A549 (cell line): ENCODE results near the gene TAF1B. TPM values are rescaled to one million over a fixed set of nuclear protein-coding genes. Genes with fewer than 3 reads are reported as not detected.
A peak's percentile ranks its signal among the peaks of the same experiment; 100 is the strongest.

Experiments used
- ATAC-seq, 2 experiments: fragments of 200-7000 bp in 1 of 2; fragments of >200 bp in 1 of 2; cut with Nextera tagmentation in 1 of 2; cut with Tn5 transposase in 1 of 2; 3 replicates each; pipeline versions ENCODE4 v1.8.0 to v1.9.1; 2018 to 2020; ENCODE audit warnings: mild to moderate bottlenecking in 1 of 2, moderate library complexity in 1 of 2
- CTCF ChIA-PET: fragments of 300-600 bp; sonication (Branson Sonifier 250); formaldehyde crosslinking; extraction: SDS; loops from one replicate; lab custom pipeline; 2021; ENCODE audit warnings: antibody characterized with exemption, inconsistent platforms; lab: Yijun Ruan, JAX
- POLR2A ChIA-PET: fragments of 350-600 bp; formaldehyde crosslinking; extraction: SDS; loops from one replicate; lab custom pipeline; 2021; ENCODE audit warnings: antibody characterized with exemption, inconsistent platforms; lab: Yijun Ruan, JAX
- DNase-seq, 2 experiments: peaks; one replicate each; pipeline versions ENCODE4 v3.0.0 to v3.0.0-alpha.2; 2011 to 2016; ENCODE audit warnings: low read depth in 1 of 2, low spot score in 1 of 2
- FAIRE-seq: peaks from 2 replicates; lab custom pipeline; 2011; peaks lifted over from hg19 to GRCh38; lab: Jason Lieb, UNC
- H3K27ac ChIP-seq, 2 experiments: fragments of >200 bp; sonication (Bioruptor Twin); formaldehyde crosslinking; 3 replicates each; pipeline ENCODE4 v1.5.1; 2016 to 2017
- H3K4me1 ChIP-seq: fragments of >200 bp; sonication (Bioruptor Twin); formaldehyde crosslinking; 3 replicates; pipeline ENCODE4 v1.6.1; 2016
- H3K4me2 ChIP-seq: fragments of >200 bp; sonication (Bioruptor Twin); formaldehyde crosslinking; 3 replicates; pipeline ENCODE4 v1.6.1; 2016
- H3K4me3 ChIP-seq: fragments of >200 bp; sonication (Bioruptor Twin); formaldehyde crosslinking; 3 replicates; pipeline ENCODE4 v1.5.1; 2016
- H3K9me3 ChIP-seq: fragments of >200 bp; sonication (Bioruptor Twin); formaldehyde crosslinking; 3 replicates; pipeline ENCODE4 v1.6.1; 2016
- CBX2 ChIP-seq: fragments of 200-600 bp; sonication (generic); IDR thresholded peaks from 2 replicates; pipeline ENCODE4 v1.6.1; 2016; ENCODE audit warnings: low read depth, mild to moderate bottlenecking, borderline replicate concordance
- CBX8 ChIP-seq: fragments of 200-600 bp; sonication (generic); IDR thresholded peaks from 2 replicates; pipeline ENCODE4 v1.6.1; 2016
- CEBPB ChIP-seq, 2 experiments: fragments of >200 bp in 1 of 2; sonication (Bioruptor Twin) in 1 of 2; formaldehyde crosslinking in 1 of 2; IDR thresholded peaks; 2 replicates each; pipeline ENCODE4 v1.6.1; 2012 to 2016
- CHD2 ChIP-seq: fragments of 150-350 bp; IDR thresholded peaks from 2 replicates; pipeline ENCODE4 v1.6.1; 2014; ENCODE audit warnings: low read length; ENCODE audit not compliant: partially characterized antibody
- HDAC2 ChIP-seq: fragments of 200-600 bp; sonication (generic); IDR thresholded peaks from 2 replicates; pipeline ENCODE4 v1.6.1; 2016
- HEYL ChIP-seq: fragments of 250-450 bp; sonication (Bioruptor Pico); IDR thresholded peaks from 2 replicates; pipeline ENCODE4 v1.8.0; 2021; ENCODE audit warnings: mild to moderate bottlenecking, moderate library complexity
- HOXA7 ChIP-seq: fragments of 250-450 bp; sonication (Bioruptor Pico); IDR thresholded peaks from 2 replicates; pipeline ENCODE4 v1.5.0; 2020; ENCODE audit warnings: mild to moderate bottlenecking, moderate library complexity
- HOXB13 ChIP-seq: fragments of 250-450 bp; sonication (Bioruptor Pico); IDR thresholded peaks from 2 replicates; pipeline ENCODE4 v1.5.0; 2020; ENCODE audit warnings: low read depth, mild to moderate bottlenecking, moderate library complexity
- JUN ChIP-seq, 2 experiments: fragments of >200 bp; sonication (Bioruptor Twin); formaldehyde crosslinking; IDR thresholded peaks; 2 replicates in 1 of 2; 3 replicates in 1 of 2; pipeline ENCODE4 v1.6.1; 2016 to 2017
- JUNB ChIP-seq: fragments of >200 bp; sonication (Bioruptor Twin); formaldehyde crosslinking; IDR thresholded peaks from 2 replicates; pipeline ENCODE4 v1.6.1; 2016
- KDM1A ChIP-seq: fragments of 200-600 bp; sonication (generic); IDR thresholded peaks from 2 replicates; pipeline ENCODE4 v1.6.1; 2016; ENCODE audit warnings: low read depth, mild to moderate bottlenecking
- NFE2L2 ChIP-seq: fragments of 150-350 bp; conservative IDR thresholded peaks from 2 replicates; pipeline ENCODE4 v1.6.1; 2014; ENCODE audit warnings: low read length
- PHF8 ChIP-seq: fragments of 200-600 bp; sonication (generic); IDR thresholded peaks from 2 replicates; pipeline ENCODE4 v1.6.1; 2016; ENCODE audit warnings: low read depth, mild to moderate bottlenecking, antibody characterized with exemption, moderate library complexity, borderline replicate concordance
- RAD21 ChIP-seq, 2 experiments: fragments of >200 bp in 1 of 2; sonication (Bioruptor Twin) in 1 of 2; formaldehyde crosslinking in 1 of 2; IDR thresholded peaks in 1 of 2; conservative IDR thresholded peaks in 1 of 2; 2 replicates in 1 of 2; 3 replicates in 1 of 2; pipeline ENCODE4 v1.6.1; 2012 to 2018; ENCODE audit warnings: inconsistent platforms in 1 of 2
- RCOR1 ChIP-seq: fragments of 150-350 bp; IDR thresholded peaks from 2 replicates; pipeline ENCODE4 v1.6.1; 2014; ENCODE audit warnings: antibody characterized with exemption, low read length, low read depth
- ZC3H11A ChIP-seq: fragments of 450-650 bp; IDR thresholded peaks from 2 replicates; pipeline ENCODE4 v1.6.1; 2014; ENCODE audit warnings: antibody characterized with exemption, mild to moderate bottlenecking
- WGBS: methylation state at CpG from one replicate; pipeline ENCODE4 v1.1.6; 2017; ENCODE audit errors: missing lambda C conversion rate; 5-methylcytosine and 5-hydroxymethylcytosine counted together
- polyA plus RNA-seq, 4 experiments: library from polyadenylated mRNA; depleted of rRNA in 3 of 4; stranded (reverse); fragments of >200 nt; fragmentation: RNase III in 1 of 4; extraction: RNeasy Plus Mini Kit Qiagen cat#74134 plus additional on column Dnase treatment in 1 of 4; gene quantifications; 2 replicates in 3 of 4; 3 replicates in 1 of 4; pipeline ENCODE4 v1.2.3, GENCODE V29; 2011 to 2017
- TF ChIP-seq, protein P1 (sequence below): fragments of 250-450 bp; sonication (Bioruptor Pico); IDR thresholded peaks from 2 replicates; pipeline ENCODE4 v1.5.0; 2021; ENCODE audit warnings: mild to moderate bottlenecking, moderate library complexity, borderline replicate concordance
- TF ChIP-seq, protein P2 (sequence below): IDR thresholded peaks from 2 replicates; pipeline ENCODE4 v1.6.1; 2012; ENCODE audit warnings: low read depth, borderline replicate concordance
- TF ChIP-seq, protein P3 (sequence below): fragments of 150-350 bp; IDR thresholded peaks from 2 replicates; pipeline ENCODE4 v1.6.1; 2014; ENCODE audit warnings: low read depth, mild to moderate bottlenecking, low read length

Gene TAF1B
- polyA plus RNA-seq, 2 of the 4 experiments (the other 2 are of a cell fraction), result 40.6 to 51.7 TPM

DNA sequence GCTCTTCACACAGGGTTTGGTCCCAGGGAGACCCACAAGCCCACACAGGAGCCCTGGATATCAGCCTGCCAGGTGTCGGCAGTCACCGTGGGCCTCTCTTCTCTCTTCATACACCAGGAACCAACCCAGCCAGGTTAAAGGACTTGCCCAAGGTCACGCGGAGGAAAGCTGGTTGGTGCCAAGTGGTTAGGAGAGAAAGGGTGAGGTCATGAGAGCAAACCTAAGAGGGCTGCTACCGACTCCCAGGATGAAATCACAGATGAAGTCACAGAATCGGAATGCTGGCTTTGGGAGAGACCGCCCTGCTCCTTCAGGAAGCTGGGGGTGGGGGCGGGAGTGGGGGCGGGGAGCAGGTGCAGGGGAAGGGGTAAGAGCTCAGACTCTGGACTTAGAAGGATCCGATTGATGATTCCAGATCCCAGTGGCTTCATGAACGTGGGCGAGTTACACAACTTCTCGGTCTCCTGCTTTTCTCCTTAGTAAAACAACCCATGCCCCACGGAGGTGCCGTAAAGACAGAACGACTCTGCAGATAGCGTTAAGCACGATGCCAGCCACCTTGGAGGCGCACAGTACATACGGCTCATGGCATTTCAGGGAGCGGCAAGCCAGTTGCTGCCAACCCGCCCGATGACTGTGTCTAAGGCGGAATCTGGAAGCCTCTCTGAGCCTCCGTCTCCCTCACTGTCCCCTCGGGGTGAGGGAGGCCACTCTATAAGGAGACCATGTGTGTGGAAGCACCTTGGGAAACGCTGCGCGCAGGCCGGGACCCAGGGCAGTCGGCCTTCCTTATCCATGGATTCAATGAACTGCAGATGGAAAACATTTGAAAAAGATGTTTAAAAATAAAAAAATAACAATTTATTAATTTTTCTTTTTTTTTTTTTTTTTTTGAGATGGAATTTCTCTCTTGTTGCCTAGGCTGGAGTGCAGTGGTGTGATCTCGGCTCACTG, 23.0 kb upstream of the TAF1B start:
- no peak overlapping the region for H3K4me3 ChIP-seq
- CTCF ChIA-PET, result interaction anchor here (1.0 to 1.8 kb wide), 5 partner anchors 9 to 228 kb away, joined by 3 to 6 read pairs (median 3); no protein-coding TSS in a partner anchor
- no peak for FAIRE-seq
- 83% methylated on average over 30 of the region's 32 CpGs for WGBS
- H3K27ac ChIP-seq, result peak overlapping the region in 1 of 2 experiments; percentile 44; a peak in 2 of 6 replicates
- H3K4me2 ChIP-seq, result peak overlapping the region; percentile 29; the same call in 2 of the 3 replicates
- no peaks in the 10 kb centered on the region for H3K9me3 ChIP-seq
- TF ChIP-seq, protein P1, sequence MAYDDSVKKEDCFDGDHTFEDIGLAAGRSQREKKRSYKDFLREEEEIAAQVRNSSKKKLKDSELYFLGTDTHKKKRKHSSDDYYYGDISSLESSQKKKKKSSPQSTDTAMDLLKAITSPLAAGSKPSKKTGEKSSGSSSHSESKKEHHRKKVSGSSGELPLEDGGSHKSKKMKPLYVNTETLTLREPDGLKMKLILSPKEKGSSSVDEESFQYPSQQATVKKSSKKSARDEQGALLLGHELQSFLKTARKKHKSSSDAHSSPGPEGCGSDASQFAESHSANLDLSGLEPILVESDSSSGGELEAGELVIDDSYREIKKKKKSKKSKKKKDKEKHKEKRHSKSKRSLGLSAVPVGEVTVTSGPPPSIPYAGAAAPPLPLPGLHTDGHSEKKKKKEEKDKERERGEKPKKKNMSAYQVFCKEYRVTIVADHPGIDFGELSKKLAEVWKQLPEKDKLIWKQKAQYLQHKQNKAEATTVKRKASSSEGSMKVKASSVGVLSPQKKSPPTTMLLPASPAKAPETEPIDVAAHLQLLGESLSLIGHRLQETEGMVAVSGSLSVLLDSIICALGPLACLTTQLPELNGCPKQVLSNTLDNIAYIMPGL, result no peak
- TF ChIP-seq ZC3H11A (no peak), JUNB (no peak)
- TF ChIP-seq, all 56 proteins: peak for 0
- ATAC-seq (peak; percentile 40 to 52; a peak in 3 of 6 replicates), DNase-seq (peak in 1 of 2 experiments; percentile 54)
- POLR2A ChIA-PET, result no interaction called here
- peaks cover 20% of the 10 kb centered on the region for H3K4me1 ChIP-seq

DNA sequence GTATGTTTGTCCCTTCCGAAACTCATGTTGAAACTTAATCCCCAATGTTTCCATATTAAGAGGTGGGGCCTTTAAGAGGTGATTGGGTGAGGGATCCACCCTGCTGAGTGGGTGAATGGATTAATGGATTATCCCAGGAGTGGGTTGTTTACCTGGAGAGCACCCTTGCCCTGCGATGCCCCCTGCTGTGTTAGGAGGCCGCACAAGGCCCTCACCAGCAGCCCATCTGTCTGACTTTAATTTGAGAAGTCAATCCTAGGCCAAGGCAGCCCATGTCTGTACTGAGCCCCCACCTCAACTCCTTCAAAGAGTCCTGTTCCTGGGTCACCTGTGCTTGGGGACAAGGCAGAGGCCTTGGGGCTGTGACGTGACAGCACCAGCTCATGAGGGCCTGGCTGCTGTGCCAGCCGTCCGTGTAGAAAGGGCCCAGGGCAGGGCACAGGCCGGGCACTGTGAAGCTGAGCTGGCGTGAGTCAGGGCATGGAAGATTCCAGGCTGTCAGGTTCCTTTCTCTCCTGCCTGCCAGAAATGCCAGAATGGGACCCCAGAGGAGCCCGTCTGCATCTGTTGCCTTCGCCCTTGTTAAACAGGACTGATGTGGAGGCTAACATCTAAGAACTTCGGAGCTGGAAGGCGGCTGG, 21.3 kb upstream of the TAF1B start:
- Histone ChIP-seq H3K4me2 (no peak overlapping the region), H3K9me3 (no peaks in the 10 kb centered on the region), H3K27ac (no peak overlapping the region), H3K4me1 (peaks cover 20% of the 10 kb centered on the region), H3K4me3 (no peak overlapping the region)
- CTCF ChIA-PET, result interaction anchor here (0.6 to 1.3 kb wide), 4 partner anchors 8 to 22 kb away, joined by 3 to 6 read pairs (median 4); no protein-coding TSS in a partner anchor
- POLR2A ChIA-PET, result no interaction called here
- no peak for FAIRE-seq
- no peak; a peak in 1 of 6 replicates for ATAC-seq
- no peak for TF ChIP-seq JUN (IDR thresholded peaks at IDR 0.05)
- TF ChIP-seq HEYL (CRISPR knock-in tag), result no peak
- TF ChIP-seq CBX8, result no peak
- no peak for TF ChIP-seq KDM1A
- TF ChIP-seq HOXB13 (CRISPR knock-in tag), result no peak
- TF ChIP-seq CBX2, result no peak
- TF ChIP-seq ZC3H11A, result no peak
- WGBS, result 90% methylated on average over 12 of the region's 12 CpGs
- DNase-seq, result no peak

DNA sequence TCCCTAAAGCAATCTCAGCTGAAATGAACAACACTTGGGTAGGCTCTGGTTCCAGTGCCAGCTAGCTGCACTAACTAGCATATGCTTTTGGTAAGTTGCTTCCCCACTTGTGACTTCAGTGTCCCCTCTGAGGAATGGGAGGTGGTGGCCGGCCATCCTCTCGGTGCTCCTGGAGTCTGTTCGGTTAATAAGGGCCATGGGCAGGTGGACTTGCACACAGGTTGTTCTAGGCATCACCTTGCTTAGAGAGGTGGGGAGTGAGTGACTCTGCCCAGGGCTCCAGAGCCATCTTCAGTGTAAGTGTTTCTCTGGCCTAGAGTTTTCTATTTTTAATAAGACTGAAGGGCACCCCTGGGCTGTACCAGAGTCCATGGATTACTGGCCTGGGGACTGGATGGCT, 18.8 kb upstream of the TAF1B start:
- 85% methylated on average over 3 of the region's 3 CpGs for WGBS
- peaks cover 11% of the 10 kb centered on the region for H3K4me1 ChIP-seq
- no peak overlapping the region for H3K27ac ChIP-seq
- CTCF ChIA-PET, result interaction anchor here (0.5 to 5.4 kb wide), 5 partner anchors 9 to 1458 kb away, joined by 3 to 43 read pairs (median 5); no protein-coding TSS in a partner anchor
- H3K4me2 ChIP-seq, result no peak overlapping the region
- FAIRE-seq, result no peak
- POLR2A ChIA-PET, result no interaction called here
- H3K4me3 ChIP-seq, result no peak overlapping the region
- H3K9me3 ChIP-seq, result no peaks in the 10 kb centered on the region
- no peak for TF ChIP-seq RCOR1
- TF ChIP-seq NFE2L2, result no peak
- TF ChIP-seq HOXA7 (CRISPR knock-in tag), result no peak
- no peak for TF ChIP-seq PHF8
- no peak for TF ChIP-seq KDM1A
- TF ChIP-seq CHD2, result no peak
- TF ChIP-seq, protein P2, sequence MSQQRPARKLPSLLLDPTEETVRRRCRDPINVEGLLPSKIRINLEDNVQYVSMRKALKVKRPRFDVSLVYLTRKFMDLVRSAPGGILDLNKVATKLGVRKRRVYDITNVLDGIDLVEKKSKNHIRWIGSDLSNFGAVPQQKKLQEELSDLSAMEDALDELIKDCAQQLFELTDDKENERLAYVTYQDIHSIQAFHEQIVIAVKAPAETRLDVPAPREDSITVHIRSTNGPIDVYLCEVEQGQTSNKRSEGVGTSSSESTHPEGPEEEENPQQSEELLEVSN, result no peak
- TF ChIP-seq CEBPB (IDR thresholded peaks at IDR 0.05), result no peak
- TF ChIP-seq, protein P3, sequence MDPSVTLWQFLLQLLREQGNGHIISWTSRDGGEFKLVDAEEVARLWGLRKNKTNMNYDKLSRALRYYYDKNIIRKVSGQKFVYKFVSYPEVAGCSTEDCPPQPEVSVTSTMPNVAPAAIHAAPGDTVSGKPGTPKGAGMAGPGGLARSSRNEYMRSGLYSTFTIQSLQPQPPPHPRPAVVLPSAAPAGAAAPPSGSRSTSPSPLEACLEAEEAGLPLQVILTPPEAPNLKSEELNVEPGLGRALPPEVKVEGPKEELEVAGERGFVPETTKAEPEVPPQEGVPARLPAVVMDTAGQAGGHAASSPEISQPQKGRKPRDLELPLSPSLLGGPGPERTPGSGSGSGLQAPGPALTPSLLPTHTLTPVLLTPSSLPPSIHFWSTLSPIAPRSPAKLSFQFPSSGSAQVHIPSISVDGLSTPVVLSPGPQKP, result no peak
- no peak for TF ChIP-seq HDAC2
- no peak for TF ChIP-seq RAD21 (conservative IDR thresholded peaks at IDR 0.05 in 1 of 2, IDR thresholded peaks at IDR 0.05 in 1 of 2)
- TF ChIP-seq, all 56 proteins: peak for 0
- ATAC-seq (no peak), DNase-seq (no peak)
